Measurements from ENCODE around the gene HBZ.

DNA sequence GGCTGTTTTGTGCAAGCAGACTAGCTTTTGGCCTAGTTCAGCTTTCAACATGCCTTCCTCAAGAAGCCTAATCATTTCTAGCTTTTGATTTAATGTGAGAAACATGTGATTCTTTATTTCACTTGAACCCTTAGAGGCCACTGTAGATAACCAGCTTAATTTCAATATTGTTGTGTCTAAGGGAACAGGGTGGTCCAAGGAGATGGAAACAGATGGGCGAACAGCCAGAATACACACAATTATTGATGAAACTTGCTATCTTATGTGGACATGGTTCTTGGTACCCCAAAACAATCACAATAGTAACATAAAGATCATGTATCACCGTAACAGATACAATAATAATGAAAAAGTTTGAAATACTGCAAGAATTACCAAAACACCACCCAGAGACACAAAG is 18.7 kb upstream of the HBZ start:
- TF ChIP-seq, protein P1, sequence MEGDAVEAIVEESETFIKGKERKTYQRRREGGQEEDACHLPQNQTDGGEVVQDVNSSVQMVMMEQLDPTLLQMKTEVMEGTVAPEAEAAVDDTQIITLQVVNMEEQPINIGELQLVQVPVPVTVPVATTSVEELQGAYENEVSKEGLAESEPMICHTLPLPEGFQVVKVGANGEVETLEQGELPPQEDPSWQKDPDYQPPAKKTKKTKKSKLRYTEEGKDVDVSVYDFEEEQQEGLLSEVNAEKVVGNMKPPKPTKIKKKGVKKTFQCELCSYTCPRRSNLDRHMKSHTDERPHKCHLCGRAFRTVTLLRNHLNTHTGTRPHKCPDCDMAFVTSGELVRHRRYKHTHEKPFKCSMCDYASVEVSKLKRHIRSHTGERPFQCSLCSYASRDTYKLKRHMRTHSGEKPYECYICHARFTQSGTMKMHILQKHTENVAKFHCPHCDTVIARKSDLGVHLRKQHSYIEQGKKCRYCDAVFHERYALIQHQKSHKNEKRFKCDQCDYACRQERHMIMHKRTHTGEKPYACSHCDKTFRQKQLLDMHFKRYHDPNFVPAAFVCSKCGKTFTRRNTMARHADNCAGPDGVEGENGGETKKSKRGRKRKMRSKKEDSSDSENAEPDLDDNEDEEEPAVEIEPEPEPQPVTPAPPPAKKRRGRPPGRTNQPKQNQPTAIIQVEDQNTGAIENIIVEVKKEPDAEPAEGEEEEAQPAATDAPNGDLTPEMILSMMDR (IDR thresholded peaks at IDR 0.05), result no peak
- TF ChIP-seq POLR2A (IDR thresholded peaks at IDR 0.05), result no peak
